Measurements from ENCODE around the gene DNAJC27. TPM values are rescaled to one million over a fixed set of nuclear protein-coding genes. Genes with fewer than 3 reads are reported as not detected.

Gene DNAJC27
- total RNA-seq, 4 donors from 2014 or later = 7.1 to 14.2 (median 8.6) TPM

- Histone ChIP-seq H3K4me1 (no peaks in the 10 kb centered on the region), H3K36me3 (peaks cover 0 to 57% of the 10 kb centered on the region in 2 donors), H3K27me3 (no peaks in the 10 kb centered on the region), H3K9me3 (no peaks in the 10 kb centered on the region), H3K27ac (no peak overlapping the region), H3K4me3 (no peak overlapping the region)
- no peak for ATAC-seq
- WGBS, 2 donors (ENCODE audit: low coverage in 1 of 2) = 86 to 95% methylated on average over 3 to 4 of the region's 4 CpGs
- TF ChIP-seq, protein P1, sequence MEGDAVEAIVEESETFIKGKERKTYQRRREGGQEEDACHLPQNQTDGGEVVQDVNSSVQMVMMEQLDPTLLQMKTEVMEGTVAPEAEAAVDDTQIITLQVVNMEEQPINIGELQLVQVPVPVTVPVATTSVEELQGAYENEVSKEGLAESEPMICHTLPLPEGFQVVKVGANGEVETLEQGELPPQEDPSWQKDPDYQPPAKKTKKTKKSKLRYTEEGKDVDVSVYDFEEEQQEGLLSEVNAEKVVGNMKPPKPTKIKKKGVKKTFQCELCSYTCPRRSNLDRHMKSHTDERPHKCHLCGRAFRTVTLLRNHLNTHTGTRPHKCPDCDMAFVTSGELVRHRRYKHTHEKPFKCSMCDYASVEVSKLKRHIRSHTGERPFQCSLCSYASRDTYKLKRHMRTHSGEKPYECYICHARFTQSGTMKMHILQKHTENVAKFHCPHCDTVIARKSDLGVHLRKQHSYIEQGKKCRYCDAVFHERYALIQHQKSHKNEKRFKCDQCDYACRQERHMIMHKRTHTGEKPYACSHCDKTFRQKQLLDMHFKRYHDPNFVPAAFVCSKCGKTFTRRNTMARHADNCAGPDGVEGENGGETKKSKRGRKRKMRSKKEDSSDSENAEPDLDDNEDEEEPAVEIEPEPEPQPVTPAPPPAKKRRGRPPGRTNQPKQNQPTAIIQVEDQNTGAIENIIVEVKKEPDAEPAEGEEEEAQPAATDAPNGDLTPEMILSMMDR (IDR thresholded peaks at IDR 0.05) = no peak
- TF ChIP-seq POLR2AphosphoS5 (IDR thresholded peaks at IDR 0.05) (no peak), POLR2A (IDR thresholded peaks at IDR 0.05) (no peak), EP300 (IDR thresholded peaks at IDR 0.05) (no peak)
Measured at GRCh38 chr2:24945907-24946306, 25.8 kb downstream of the DNAJC27 start.

DNA sequence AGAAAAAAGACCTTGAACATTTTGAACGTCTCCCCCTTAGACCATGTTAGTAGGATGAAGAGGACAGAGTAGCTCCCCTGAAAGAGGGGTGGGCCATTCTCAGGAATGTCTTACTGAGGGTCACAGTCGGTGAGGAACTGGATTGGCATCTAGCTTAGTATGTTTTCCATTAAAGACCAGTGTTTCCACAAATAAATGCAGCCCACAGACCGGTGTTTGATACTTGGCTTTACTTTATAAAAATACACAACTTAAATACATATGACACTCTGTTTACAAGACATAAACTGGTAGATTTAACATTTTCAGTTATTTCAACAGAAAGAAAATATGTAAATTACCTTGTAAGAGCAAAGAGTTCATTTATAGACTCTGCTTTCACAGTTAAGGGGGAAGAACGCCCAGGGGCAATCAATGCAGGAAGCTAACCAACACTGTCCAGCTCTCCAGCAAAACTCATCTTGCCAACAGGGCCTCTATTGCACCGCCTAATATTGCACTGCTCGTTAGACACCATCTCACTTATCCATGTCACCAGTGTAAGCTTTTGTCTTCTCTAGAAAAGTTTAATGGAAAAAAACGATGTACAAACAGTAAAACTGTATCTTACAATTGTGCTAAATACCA, 28.2 kb downstream of the DNAJC27 start:
- Histone ChIP-seq H3K4me3 (no peak overlapping the region), H3K27ac (no peak overlapping the region), H3K4me1 (no peaks in the 10 kb centered on the region), H3K27me3 (no peaks in the 10 kb centered on the region), H3K36me3 (peaks cover 0 to 34% of the 10 kb centered on the region in 2 donors), H3K9me3 (no peaks in the 10 kb centered on the region)
- 67 to 72% methylated on average over 5 to 7 of the region's 7 CpGs for WGBS, 2 donors (ENCODE audit: low coverage in 1 of 2)
- TF ChIP-seq EP300 (IDR thresholded peaks at IDR 0.05) (no peak), POLR2A (IDR thresholded peaks at IDR 0.05) (no peak), POLR2AphosphoS5 (IDR thresholded peaks at IDR 0.05) (no peak)
- TF ChIP-seq, protein P1 (IDR thresholded peaks at IDR 0.05) = no peak
- no peak for ATAC-seq

- Histone ChIP-seq H3K9me3 (no peaks in the 10 kb centered on the region), H3K27ac (no peak overlapping the region), H3K27me3 (no peaks in the 10 kb centered on the region), H3K36me3 (no peaks in the 10 kb centered on the region), H3K4me1 (no peaks in the 10 kb centered on the region), H3K4me3 (no peak overlapping the region)
- WGBS, 2 donors (ENCODE audit: low coverage in 1 of 2) = 73 to 86% methylated on average over 5 to 6 of the region's 6 CpGs
- TF ChIP-seq POLR2A (IDR thresholded peaks at IDR 0.05) = no peak
- TF ChIP-seq EP300 (IDR thresholded peaks at IDR 0.05) = no peak
- TF ChIP-seq, protein P1 (IDR thresholded peaks at IDR 0.05) = no peak
- TF ChIP-seq POLR2AphosphoS5 (IDR thresholded peaks at IDR 0.05) = no peak
- ATAC-seq = no peak
Measured at GRCh38 chr2:24939353-24939752, 32.4 kb downstream of the DNAJC27 start.

GRCh38 chr2:24937236-24937635, 34.5 kb downstream of the DNAJC27 start:
- no peak for TF ChIP-seq EP300 (IDR thresholded peaks at IDR 0.05)
- TF ChIP-seq, protein P1 (IDR thresholded peaks at IDR 0.05) = no peak
- no peak for TF ChIP-seq POLR2A (IDR thresholded peaks at IDR 0.05)
- Histone ChIP-seq H3K4me1 (no peaks in the 10 kb centered on the region), H3K9me3 (no peaks in the 10 kb centered on the region), H3K27ac (no peak overlapping the region), H3K4me3 (no peak overlapping the region), H3K36me3 (no peaks in the 10 kb centered on the region), H3K27me3 (no peaks in the 10 kb centered on the region)
- WGBS, 2 donors (ENCODE audit: low coverage in 1 of 2) = 96 to 100% methylated on average over 2 of the region's 2 CpGs
- ATAC-seq = no peak

- ATAC-seq = no peak
Measured at GRCh38 chr2:24935145-24935544, 36.6 kb downstream of the DNAJC27 start.

More at GRCh38 chr2:24935145-24935544, 36.6 kb downstream of the DNAJC27 start:
- H3K27ac ChIP-seq = no peak overlapping the region
- TF ChIP-seq EP300 (IDR thresholded peaks at IDR 0.05) = no peak
- TF ChIP-seq POLR2AphosphoS5 (IDR thresholded peaks at IDR 0.05) = no peak
- TF ChIP-seq, protein P1 (IDR thresholded peaks at IDR 0.05) = no peak
- no peak for TF ChIP-seq POLR2A (IDR thresholded peaks at IDR 0.05)
- no peak overlapping the region for H3K4me3 ChIP-seq
- 84 to 89% methylated on average over 3 to 4 of the region's 5 CpGs for WGBS, 2 donors (ENCODE audit: low coverage in 1 of 2)
- no peaks in the 10 kb centered on the region for H3K36me3 ChIP-seq
- H3K9me3 ChIP-seq = no peaks in the 10 kb centered on the region
- no peaks in the 10 kb centered on the region for H3K27me3 ChIP-seq
- H3K4me1 ChIP-seq = no peaks in the 10 kb centered on the region

Measured in gastroesophageal sphincter (tissue), 4 donors.